Kidney capillary endothelial cell (primary cell): Measurements from ENCODE around the gene SH3RF3.

Experiments
- DNase-seq: peaks from one replicate; pipeline ENCODE4 v3.0.0-alpha.2; 2018; ENCODE audit warnings: low spot score

The SH3RF3 gene

DNA sequence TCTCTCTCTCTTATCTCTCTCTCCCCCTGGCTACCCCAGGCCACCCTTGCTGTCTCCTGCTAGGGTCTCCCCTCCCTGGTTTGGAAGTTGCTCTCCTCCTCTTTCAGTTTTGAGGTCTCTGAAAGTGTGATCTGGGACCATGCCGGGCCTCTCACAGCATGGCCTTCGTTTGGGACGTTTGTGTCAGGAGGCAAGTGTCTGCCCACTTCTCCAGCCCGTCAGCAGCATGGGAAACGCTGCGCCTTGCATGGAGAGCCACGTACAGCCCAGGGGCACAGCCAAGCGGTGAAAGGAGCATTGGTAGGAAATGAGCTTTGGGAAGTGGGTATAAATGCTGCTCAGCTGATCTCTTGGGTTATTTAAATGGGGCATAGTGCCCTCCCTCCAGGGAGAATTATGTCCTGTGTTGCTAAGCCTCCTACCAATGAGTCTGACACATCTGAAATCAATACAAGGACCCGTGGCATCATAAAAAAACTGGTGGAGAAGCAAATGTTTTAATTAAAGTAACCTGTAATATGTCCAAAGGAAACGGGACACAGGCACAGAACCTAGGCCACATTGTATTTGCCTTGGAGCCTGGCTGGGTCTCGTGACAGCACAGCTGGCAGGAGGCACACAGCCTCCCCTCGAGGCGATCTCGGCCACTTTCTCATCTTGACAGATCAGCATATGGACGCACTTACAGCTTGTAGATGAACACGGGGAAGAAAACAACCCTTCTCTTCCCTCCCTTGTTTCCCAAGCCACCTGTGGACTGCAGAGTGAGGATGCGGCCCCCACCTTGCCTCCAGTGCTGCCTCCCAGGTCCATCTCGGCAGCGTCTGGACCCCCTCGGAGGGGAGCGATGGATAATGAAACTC, 72.7 kb downstream of the SH3RF3 start:
- no peak for DNase-seq

DNA sequence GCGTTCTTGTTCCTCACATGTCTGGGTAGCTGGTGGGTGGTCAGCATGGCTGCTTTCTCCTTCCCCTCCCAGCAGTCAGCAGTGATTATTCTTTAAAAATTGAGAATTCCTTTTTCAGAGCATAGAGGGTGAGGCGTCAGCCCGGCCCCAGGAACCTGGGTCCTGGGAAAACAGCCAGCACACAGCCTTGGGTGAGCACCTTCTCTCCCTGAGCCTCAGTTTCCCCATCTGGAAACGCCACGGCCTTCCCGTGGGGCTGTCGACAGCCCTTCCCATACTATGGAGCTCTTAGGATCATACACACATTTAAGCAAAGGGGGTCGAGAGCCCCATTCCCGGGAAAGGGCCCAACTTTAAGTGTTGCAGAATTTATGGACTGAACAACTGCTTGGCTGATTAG, 73.5 kb downstream of the SH3RF3 start:
- DNase-seq = no peak

DNA sequence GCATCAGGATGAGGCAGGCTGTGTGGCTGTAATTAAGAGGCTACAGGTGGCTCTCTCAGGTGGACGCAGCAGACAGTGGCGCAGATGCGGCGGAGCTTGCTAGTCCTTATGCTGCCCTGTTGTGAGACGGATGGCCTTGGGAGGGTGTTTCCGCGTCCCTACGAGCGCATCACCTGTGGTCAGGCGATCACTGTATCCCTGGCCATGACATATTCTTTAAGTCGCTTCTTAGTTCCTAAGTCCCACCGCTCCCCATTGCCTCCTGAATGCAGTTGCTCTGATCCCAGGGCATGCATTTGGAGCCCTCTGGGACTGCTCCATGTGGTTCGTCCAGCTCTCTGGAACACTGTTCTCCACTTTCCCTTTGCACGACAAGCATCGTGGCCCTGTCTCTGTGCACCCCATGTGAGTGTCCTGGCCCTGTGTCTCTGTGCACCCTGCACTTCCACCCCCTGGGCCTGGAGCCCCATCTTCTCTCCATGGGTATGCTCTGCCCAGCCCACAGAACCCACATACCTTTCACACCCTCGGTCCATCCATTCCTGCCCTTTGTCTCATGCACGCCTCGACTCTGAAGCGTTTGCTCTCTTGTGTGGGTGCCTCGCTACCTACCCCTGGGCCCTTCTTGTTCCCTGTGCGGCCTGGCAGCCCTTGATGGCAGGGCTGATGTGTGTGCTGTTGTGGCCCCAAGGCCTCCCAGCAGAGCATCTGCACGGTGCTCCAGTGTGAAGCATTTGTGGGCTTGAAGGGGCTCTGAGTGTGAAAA, 74.4 kb downstream of the SH3RF3 start:
- DNase-seq = no peak

DNA sequence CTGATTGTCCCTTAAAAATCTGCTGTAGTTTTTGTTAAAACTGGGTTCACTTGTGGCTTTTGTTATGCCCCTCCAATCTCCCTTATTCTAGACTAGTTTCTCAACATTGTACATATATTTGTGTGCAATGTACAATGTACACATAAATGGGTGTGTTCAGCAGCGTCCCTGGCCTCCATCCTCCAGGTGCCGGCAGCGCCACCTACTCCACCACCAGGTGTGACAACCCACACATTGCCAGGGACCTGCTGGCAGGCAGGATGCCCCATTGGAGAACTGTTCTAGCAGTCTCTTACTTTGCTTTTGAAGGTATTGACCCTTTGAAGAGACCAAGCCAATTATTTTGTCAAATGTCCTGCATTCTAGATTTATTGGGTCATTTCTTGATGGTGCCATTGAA, 75.4 kb downstream of the SH3RF3 start:
- DNase-seq = no peak

DNA sequence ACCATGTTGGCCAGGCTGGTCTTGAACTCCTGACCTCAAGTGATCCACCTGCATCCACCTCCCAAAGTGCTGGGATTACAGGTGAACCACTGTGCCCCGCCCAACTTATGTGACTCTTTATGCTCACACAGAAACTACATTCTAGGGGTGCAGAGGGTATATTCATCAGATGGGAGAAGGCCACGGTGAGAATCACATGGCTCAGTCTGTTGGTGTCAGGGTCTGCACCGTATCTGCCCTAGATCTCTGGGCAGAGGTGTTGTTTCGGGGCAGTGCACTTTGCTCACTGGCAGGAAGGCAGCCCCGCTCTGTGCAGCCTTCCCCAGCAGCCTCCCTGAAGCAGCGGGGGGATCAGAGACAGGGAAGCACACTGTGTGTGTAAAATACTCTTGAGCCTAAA, 76.4 kb downstream of the SH3RF3 start:
- no peak for DNase-seq

DNA sequence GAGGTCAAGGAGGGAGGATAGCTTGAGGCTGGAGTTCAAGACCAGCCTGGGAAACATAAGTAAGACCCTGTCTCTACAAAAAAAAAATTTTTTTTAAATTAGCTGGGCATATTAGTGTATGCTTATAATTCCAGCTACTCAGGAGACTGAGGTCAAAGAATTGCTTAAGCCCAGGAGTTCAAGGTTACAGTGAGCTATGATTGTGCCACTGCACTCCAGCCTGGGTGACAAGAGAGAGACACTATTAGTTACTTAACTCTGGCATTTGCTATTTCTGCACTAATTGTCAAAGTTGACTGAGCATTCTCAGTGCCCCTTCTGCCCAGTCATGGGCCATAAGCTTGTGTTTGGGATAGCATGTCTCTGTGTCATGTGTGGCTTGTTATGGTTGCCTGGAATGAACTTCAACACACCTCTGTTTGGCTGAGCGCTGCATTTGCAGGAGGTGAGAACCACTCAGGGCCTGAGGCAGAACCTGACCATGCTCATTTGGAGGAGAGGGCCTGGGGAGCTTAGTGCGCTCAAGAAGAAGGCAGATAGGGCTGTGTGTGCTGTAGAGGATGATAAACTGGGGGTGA, 77.7 kb downstream of the SH3RF3 start:
- no peak for DNase-seq

DNA sequence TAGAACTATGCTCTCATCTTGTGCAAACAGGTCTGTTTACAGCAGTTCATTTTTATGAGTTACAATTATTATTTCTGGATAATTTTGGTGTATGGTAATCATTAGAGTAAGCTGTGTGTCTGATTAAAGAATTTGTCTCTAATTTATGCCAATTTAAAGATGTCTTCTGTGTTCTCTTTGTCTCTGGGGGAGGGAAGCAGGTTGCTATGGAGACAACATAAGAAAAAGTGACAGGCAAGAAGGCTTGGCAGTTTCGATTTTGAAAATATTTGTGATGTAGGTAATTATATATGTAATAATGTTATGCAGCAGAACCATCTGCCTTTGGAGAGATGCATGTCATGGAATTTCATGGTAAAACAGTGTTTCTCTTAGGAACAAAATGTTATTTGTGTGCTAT, 78.2 kb downstream of the SH3RF3 start:
- DNase-seq = no peak

DNA sequence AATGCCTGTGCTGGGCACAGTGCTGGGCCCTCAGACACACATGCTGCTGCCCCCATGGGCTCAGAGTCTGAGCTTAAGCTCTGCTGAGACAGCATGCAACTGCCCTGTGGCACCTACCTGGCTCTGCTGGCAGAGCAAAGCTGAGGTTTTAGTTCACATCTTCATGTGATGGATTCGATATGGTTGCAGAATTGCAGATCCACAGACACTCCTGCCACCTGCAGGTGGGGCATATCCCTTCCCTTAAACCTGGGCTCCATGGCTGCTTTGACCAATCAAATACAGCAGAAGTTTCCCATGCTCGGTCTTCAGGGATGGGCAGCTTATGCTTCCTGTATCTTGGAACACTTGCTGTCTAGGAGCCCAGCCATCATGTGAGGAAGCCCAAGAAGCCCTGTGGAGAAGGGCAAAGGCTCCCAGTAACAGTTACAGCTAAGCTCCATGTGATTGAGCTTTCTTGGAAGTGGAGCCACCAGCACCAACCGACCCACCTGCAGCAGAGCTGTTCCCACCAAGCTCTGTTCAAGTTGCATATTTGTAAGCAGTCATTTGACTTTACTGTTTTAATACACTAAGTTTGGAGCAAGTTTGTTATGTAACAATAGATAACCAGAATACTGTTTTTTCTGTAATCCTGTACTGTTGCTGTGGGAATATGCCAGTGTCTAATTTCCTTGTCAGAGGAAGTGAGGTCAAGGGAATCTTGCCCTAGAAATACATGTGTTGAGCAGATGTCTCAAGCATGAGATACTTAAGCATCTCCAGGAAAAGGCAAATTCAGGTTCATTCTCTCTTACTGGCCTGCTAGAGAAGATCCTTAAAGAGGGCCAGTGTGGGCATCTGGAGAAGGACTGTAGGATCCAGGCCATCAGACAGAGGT, 79.3 kb downstream of the SH3RF3 start:
- no peak for DNase-seq

DNA sequence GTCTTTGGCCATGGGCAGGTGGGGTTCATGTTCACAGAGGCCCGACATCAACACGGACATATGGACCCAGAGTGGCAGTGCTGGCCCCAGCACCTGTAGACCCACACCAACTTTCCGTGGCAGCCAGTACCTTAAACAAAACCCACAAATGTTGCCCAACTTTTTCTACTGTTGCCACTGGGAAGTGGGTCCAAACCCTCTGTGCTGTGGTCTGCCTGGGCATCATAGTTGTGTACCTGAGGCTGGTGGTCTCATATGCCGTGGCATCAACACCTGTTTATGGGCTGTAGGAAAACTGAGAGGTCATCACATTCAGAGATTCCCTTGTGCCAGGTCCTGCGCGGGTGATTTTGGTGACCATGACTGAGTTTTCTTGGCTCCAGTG, 79.9 kb downstream of the SH3RF3 start:
- no peak for DNase-seq

DNA sequence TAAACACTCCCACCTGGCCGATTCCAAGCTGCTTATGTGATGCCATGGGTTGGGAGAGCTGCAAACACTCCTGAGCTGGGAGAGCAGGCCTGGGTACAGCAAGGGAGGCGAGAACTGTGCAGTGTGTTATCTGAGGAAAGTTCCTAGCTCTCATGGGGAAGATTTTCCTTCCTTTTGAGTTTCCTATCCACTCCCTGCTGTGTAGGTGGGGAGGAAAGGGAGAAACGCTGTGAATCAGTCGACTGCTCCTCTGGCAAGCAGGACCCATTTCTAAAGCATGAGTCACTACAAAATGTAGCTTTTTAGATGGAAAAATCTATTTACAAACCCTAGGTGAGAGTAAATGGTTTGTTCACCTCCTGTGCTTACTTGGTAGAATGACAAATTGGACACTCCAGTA, 80.4 kb downstream of the SH3RF3 start:
- DNase-seq = peak; percentile 67

DNA sequence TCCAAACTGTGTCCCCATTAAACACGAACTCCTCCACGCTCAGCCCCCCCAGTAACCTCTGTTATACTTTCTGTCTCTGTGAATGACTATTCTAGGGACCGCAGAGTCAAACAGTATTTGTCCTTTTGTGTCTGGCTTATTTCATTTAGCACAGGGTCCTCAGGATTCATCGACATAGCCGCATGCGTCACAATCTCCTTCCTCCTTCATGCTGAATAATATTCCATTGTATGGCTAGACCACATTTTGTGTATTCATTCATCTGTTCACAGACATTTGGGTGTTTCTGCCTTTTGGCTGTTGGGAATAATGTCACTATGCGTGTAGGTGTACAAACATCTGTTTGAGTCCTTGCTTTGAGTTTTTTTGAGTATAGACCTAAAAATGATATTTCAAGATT, 80.9 kb downstream of the SH3RF3 start:
- DNase-seq = no peak

DNA sequence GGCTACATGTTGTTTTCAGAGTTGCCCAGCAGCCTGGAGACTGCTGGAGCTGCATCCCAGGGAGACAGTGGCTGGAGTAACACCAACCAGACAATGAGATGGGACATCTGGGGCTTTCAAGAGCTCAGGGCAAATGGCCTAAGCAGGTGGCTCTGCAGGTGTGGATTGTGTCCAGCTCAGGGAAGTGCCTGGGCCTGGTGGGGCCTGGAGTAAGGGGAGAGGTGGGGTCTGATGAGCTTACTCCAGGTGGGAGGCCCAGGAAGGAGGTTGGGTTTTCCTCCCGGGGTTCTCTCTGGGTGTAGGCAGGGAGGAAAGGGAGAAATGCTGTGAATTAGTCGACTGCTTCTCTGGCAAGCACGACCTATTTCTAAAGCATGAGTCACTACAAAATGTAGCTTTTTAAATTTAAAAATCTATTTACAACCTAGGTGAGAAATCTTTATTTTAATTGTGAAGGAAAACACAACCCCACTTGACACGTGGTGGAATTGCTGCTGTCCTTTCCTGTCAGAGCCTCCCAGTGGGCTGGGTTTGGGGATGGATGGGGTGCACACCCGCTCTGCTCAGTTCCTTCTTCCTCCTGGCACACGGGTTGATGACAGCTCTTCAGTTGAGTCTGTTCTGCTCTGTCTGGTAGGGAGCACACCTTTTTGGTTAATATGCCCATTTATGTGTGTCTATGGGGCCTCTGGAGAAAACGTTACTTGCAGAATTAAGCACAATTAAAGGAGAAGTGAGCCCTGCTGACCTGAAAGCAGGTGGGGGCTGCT, 81.6 kb downstream of the SH3RF3 start:
- DNase-seq = no peak

DNA sequence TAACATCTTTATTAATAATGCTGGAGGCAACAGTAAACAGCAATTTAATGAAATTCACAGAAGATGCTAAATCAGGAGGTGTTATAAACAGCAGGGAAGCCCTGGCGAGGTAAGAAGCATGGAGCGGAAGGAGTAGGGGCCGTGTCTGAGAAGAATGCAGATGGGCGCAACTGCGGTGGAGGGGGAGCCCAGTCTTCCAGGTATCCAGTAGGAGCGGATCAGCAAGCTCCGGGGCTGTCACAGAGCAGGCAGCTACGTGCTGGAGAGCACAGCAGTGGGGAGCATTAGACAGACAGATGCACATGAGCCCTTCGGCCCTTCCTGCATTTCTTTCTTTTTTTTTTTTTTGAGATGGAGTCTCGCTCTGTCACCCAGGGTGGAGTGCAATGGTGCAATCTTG, 82.3 kb downstream of the SH3RF3 start:
- DNase-seq = no peak

DNA sequence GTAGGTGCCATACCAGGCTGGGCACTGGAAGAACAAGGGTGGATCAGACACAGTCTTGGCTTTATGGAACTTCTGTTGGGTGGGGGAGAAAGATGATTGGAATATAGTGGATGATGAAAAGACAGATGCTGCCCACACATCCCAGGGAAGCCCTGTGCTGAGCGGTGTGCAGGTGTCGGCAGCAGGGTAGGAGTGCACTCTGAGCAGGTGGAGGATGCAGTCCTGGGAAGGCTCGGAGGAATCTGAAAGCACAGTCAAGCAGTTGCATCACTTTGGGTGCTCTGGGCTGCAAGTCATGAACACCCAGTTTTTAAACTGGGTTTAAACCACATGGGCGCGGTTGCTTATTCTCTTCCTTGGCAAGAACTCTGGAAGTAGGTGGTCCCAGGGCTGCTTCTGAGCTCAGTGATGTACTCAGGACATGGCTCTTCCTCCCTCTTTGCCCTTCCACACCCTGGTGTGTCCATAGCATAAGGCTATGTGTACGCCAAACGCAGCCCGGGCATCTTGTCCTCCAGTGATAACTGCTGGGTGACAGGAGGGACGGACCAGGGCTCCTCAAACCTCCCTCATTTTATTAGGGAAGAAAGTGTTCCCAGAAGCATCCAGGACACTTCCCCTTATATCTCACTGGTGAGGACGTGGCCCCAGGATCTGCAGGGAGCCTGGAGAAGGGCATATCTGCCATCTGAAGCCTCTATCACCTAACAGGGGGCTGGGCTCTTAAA, 84.0 kb downstream of the SH3RF3 start:
- DNase-seq = no peak

DNA sequence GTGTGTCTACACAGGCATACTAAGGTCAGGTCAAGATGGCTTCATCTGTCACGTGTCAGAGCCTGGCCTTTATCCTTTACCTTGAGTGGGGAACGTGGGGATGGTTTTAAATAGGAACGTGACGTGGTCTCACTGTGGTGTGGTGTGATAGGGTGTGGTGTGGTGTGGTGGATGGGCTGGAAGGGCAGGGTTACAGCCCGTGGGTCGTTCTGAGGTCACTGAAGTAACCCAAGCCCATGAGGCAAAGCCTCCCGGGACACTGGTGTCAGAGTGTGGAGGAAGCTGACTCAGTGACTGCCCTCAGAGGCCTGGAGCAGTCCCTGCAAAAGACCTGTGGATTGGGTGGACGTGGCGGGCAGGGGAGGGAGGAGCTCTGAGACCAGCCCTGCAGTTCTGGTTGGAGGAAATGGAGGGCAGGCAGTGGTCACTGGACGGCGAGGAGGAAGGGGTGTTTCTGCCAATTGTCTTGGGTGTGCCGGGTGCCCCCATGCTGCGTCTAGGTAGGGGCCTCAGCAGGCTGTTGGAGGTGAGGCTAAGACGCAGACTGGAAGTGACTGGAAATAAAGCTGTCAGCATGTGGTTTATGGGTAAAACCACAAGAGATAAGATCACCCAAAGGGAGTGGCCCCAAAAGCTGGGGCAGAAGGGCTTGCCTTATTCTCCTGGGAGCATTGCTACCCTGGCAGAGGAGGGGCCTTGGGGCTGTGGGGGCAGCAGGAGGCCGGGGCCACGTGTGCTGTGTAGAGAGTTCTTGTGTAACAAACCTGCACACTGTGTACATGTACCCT, 84.8 kb downstream of the SH3RF3 start:
- peak; percentile 47 for DNase-seq

DNA sequence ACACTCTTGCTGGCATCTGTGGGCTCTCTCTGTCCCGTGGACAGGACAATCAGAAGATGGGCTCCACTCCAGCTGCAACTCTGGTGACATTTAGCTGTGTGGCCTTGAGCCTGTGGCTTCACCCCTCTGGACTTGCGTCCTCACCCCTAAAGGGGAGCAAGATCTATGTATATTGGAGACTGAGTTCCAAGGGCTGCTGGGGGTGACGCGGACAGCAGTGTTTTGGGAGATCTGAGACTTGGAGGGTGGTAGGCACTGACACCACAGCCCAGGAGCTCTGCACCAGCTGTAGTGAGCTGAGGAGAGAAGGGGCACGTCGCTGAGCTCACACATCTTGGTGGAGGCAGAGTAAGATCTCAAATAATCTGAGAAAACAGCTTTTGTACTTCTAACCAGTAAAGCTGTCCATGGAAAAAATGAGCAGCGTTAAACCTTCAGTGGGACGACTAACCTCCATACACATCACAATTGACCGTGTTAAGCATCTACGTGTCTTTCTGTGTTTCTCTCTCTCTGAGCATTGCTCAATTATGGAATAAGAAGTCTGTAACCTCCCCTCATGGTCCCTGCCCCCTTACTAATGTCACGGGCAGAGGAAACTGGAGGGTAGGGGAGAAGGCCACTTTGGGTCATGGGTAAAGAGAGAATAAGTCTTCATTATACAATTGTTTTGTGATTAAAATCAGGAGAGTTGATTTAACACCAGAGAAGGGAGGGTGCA, 85.8 kb downstream of the SH3RF3 start:
- DNase-seq = no peak

DNA sequence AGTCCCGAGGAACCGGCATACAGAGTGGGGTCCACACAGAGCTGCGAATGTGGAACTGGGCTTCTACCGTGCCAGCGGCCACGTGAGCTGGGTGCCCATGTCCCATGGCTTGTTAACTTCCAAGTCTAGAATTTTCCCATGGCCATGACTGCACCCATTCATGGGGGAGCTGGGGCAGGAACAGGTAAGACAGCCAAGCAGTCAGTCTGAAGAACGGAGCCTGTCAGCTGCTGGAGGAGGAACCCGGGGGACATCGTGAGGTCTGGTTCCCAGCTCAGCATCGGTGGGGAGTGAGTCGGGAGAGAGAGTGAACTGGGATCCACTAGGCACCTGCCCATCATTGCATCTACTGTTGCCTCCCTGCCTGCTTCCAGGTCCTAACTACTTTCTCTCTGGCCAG, 86.9 kb downstream of the SH3RF3 start:
- no peak for DNase-seq

DNA sequence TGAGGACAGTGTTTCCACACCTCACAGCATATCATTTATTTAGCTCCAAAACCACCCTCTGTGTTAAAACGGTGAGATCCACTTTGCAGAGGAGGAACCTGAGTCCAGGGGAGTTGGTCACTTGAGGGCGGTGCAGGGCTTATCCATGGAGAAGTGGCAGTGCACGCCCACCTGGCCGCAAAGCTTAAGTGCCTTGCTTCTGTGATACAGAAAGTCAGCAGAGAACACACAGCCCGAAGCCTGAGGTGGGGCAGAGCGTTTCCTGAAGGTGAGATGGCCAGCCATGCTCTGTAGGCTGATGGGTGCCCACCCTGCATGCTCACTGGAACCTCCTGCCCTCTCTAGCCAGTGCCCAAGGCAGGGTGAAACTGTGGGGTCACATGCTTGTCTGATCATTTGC, 87.3 kb downstream of the SH3RF3 start:
- no peak for DNase-seq
